GM12878 (cell line): ENCODE data around the gene KCND2. TPM values are rescaled to one million over a fixed set of nuclear protein-coding genes. Genes with fewer than 3 reads are reported as not detected.

ENCODE experiments used
- BCL11A ChIP-seq: IDR thresholded peaks from 2 replicates; pipeline ENCODE4 v1.6.1; 2011; ENCODE audit warnings: low read depth, low read length
- CBX3 ChIP-seq: fragments of 200-600 bp; sonication (generic); IDR thresholded peaks from 2 replicates; pipeline ENCODE4 v1.6.1; 2016; ENCODE audit warnings: low read depth, borderline replicate concordance
- CREB1 ChIP-seq: IDR thresholded peaks from 2 replicates; pipeline ENCODE4 v1.6.1; 2012; ENCODE audit warnings: low read depth, mild to moderate bottlenecking, inconsistent platforms
- DPF2 ChIP-seq: fragments of 450-650 bp; IDR thresholded peaks from 2 replicates; pipeline ENCODE4 v1.6.1; 2017; ENCODE audit warnings: mild to moderate bottlenecking
- FOXM1 ChIP-seq: IDR thresholded peaks from 2 replicates; pipeline ENCODE4 v1.6.1; 2012; ENCODE audit warnings: low read depth, mild to moderate bottlenecking, inconsistent platforms, low read length, moderate library complexity
- GATAD2B ChIP-seq: fragments of 450-650 bp; conservative IDR thresholded peaks from 2 replicates; pipeline ENCODE4 v1.6.1; 2017; ENCODE audit warnings: low read depth, mild to moderate bottlenecking, moderate library complexity
- HCFC1 ChIP-seq: fragments of 150-350 bp; IDR thresholded peaks from 2 replicates; pipeline ENCODE4 v1.6.1; 2014; ENCODE audit warnings: low read length
- HDAC6 ChIP-seq: fragments of 200-600 bp; sonication (generic); IDR thresholded peaks from one replicate; pipeline ENCODE4 v1.8.0; 2017; ENCODE audit warnings: antibody characterized with exemption; ENCODE audit not compliant: unreplicated experiment
- LARP7 ChIP-seq: fragments of 450-650 bp; IDR thresholded peaks from 2 replicates; pipeline ENCODE4 v1.6.1; 2017; ENCODE audit warnings: mild to moderate bottlenecking
- NFIC ChIP-seq: IDR thresholded peaks from 2 replicates; pipeline ENCODE4 v1.6.1; 2012; ENCODE audit warnings: low read depth, mild to moderate bottlenecking, inconsistent platforms, low read length, moderate library complexity
- NFXL1 ChIP-seq: fragments of 450-650 bp; IDR thresholded peaks from 2 replicates; pipeline ENCODE4 v1.6.1; 2017; ENCODE audit warnings: antibody characterized with exemption, mild to moderate bottlenecking, borderline replicate concordance
- SIX5 ChIP-seq: IDR thresholded peaks from 2 replicates; pipeline ENCODE4 v1.6.1; 2011; ENCODE audit warnings: mild to moderate bottlenecking, low read depth, low read length, moderate library complexity; ENCODE audit not compliant: severe bottlenecking
- SPI1 ChIP-seq: IDR thresholded peaks from 2 replicates; pipeline ENCODE4 v1.6.1; 2011; ENCODE audit warnings: low read depth, mild to moderate bottlenecking, low read length, moderate library complexity, borderline replicate concordance; ENCODE audit not compliant: insufficient read depth
- SUPT20H ChIP-seq: IDR thresholded peaks from 2 replicates; pipeline ENCODE4 v1.6.1; 2011; ENCODE audit warnings: low read depth, mild to moderate bottlenecking, low read length, moderate library complexity, borderline replicate concordance; ENCODE audit not compliant: control insufficient read depth
- SUZ12 ChIP-seq: fragments of 200-600 bp; sonication (generic); IDR thresholded peaks from one replicate; pipeline ENCODE4 v1.6.1; 2018; ENCODE audit warnings: antibody characterized with exemption, mild to moderate bottlenecking; ENCODE audit not compliant: unreplicated experiment
- TCF12 ChIP-seq: IDR thresholded peaks from 2 replicates; pipeline ENCODE4 v1.6.1; 2011; ENCODE audit warnings: low read depth, mild to moderate bottlenecking, low read length
- YBX1 ChIP-seq: fragments of 450-650 bp; IDR thresholded peaks from 2 replicates; pipeline ENCODE4 v1.6.1; 2016; ENCODE audit warnings: antibody characterized with exemption
- YY1 ChIP-seq: IDR thresholded peaks from 2 replicates; pipeline ENCODE4 v1.6.1; 2011; ENCODE audit warnings: low read depth, mild to moderate bottlenecking, low read length
- polyA plus RNA-seq, 11 experiments: library from polyadenylated mRNA; depleted of rRNA in 4 of 11; unstranded in 6 of 11; stranded (reverse) in 5 of 11; fragments of >200 nt; fragmentation: Nextera tagmentation in 4 of 11; fragmentation: Illumina TruSeq in 1 of 11; extraction: Ambion mirVana in 4 of 11; extraction: Trizol in 1 of 11; gene quantifications; 1 replicate in 1 of 11; 2 replicates in 10 of 11; pipeline versions ENCODE4 v1.2.1 to v1.2.3, GENCODE V29; 2011 to 2016; ENCODE audit warnings: inconsistent platforms in 2 of 11, missing spikeins in 2 of 11, low read depth in 1 of 11
- total RNA-seq, 4 experiments: library from RNA; depleted of rRNA in 3 of 4; stranded (reverse); fragments of >200 nt in 3 of 4; fragmentation: Illumina TruSeq in 1 of 4; extraction: Trizol in 1 of 4; gene quantifications; 2 replicates each; pipeline versions ENCODE4 v1.2.1 to v1.2.3, GENCODE V29; 2013 to 2021
- TF ChIP-seq, protein P1 (sequence below): IDR thresholded peaks from 2 replicates; pipeline ENCODE4 v1.6.1; 2011; ENCODE audit warnings: mild to moderate bottlenecking, low read depth, low read length, moderate library complexity; ENCODE audit not compliant: insufficient replicate concordance
- TF ChIP-seq, protein P2 (sequence below): IDR thresholded peaks from 2 replicates; pipeline ENCODE4 v1.6.1; 2011; ENCODE audit warnings: borderline replicate concordance, low read depth, mild to moderate bottlenecking, moderate library complexity, low read length; ENCODE audit not compliant: insufficient read depth, poor library complexity, severe bottlenecking
- TF ChIP-seq, protein P3 (sequence below): fragments of 450-650 bp; IDR thresholded peaks from 2 replicates; pipeline ENCODE4 v1.6.1; 2017; ENCODE audit warnings: mild to moderate bottlenecking, moderate library complexity
- TF ChIP-seq, protein P4 (sequence below): fragments of 450-650 bp; formaldehyde crosslinking; IDR thresholded peaks from 2 replicates; pipeline ENCODE4 v1.5.0; 2022; ENCODE audit warnings: mild to moderate bottlenecking, missing genetic modification characterization

Gene KCND2
- total and polyA plus RNA-seq, 10 of the 15 experiments (the other 5 are each of a cell fraction or from before 2014, with no cell fraction given): 3.6 to 22.3 (median 6.3) TPM

DNA sequence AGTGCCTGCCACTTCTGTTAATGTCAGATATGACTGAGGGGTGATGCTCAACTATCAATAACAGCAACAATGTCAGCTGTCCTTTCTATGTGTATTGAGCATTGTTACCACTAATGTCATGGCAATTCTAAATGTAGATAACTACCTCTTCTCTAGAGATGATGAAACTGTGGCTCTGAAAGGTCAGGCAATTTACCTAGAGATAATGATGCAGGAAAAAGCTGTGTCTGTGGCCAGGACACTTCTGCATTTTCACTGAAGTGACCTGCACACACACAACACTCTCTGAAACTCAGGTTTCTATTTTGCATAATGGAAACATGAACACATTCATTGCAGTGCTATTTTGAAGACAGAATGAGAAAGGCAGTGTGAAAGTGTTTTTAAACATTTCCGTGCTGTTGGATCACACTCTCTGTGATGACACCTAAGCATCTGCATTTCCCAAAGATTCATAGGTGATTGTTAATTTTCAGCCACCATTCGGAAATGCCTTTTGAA is 148.2 kb downstream of the KCND2 start (continued):
- TF ChIP-seq, protein P1, sequence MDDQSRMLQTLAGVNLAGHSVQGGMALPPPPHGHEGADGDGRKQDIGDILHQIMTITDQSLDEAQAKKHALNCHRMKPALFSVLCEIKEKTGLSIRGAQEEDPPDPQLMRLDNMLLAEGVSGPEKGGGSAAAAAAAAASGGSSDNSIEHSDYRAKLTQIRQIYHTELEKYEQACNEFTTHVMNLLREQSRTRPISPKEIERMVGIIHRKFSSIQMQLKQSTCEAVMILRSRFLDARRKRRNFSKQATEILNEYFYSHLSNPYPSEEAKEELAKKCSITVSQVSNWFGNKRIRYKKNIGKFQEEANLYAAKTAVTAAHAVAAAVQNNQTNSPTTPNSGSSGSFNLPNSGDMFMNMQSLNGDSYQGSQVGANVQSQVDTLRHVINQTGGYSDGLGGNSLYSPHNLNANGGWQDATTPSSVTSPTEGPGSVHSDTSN: no peak
- TF ChIP-seq SUZ12 (no peak), FOXM1 (peak; percentile 95), SPI1 (peak; percentile 96), NFIC (peak; percentile 91), GATAD2B (0 out of 2 replicates have a peak, but pooled peaks have one; percentile 48), NFXL1 (no peak), CBX3 (no peak), HCFC1 (no peak), SUPT20H (no peak), YY1 (no peak), SIX5 (no peak), BCL11A (peak; percentile 86), HDAC6 (no peak), DPF2 (peak; percentile 72), YBX1 (no peak), TCF12 (no peak), LARP7 (no peak), CREB1 (peak; percentile 81)
- TF ChIP-seq, protein P2, sequence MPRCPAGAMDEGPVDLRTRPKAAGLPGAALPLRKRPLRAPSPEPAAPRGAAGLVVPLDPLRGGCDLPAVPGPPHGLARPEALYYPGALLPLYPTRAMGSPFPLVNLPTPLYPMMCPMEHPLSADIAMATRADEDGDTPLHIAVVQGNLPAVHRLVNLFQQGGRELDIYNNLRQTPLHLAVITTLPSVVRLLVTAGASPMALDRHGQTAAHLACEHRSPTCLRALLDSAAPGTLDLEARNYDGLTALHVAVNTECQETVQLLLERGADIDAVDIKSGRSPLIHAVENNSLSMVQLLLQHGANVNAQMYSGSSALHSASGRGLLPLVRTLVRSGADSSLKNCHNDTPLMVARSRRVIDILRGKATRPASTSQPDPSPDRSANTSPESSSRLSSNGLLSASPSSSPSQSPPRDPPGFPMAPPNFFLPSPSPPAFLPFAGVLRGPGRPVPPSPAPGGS: peak; percentile 47
- TF ChIP-seq, protein P3, sequence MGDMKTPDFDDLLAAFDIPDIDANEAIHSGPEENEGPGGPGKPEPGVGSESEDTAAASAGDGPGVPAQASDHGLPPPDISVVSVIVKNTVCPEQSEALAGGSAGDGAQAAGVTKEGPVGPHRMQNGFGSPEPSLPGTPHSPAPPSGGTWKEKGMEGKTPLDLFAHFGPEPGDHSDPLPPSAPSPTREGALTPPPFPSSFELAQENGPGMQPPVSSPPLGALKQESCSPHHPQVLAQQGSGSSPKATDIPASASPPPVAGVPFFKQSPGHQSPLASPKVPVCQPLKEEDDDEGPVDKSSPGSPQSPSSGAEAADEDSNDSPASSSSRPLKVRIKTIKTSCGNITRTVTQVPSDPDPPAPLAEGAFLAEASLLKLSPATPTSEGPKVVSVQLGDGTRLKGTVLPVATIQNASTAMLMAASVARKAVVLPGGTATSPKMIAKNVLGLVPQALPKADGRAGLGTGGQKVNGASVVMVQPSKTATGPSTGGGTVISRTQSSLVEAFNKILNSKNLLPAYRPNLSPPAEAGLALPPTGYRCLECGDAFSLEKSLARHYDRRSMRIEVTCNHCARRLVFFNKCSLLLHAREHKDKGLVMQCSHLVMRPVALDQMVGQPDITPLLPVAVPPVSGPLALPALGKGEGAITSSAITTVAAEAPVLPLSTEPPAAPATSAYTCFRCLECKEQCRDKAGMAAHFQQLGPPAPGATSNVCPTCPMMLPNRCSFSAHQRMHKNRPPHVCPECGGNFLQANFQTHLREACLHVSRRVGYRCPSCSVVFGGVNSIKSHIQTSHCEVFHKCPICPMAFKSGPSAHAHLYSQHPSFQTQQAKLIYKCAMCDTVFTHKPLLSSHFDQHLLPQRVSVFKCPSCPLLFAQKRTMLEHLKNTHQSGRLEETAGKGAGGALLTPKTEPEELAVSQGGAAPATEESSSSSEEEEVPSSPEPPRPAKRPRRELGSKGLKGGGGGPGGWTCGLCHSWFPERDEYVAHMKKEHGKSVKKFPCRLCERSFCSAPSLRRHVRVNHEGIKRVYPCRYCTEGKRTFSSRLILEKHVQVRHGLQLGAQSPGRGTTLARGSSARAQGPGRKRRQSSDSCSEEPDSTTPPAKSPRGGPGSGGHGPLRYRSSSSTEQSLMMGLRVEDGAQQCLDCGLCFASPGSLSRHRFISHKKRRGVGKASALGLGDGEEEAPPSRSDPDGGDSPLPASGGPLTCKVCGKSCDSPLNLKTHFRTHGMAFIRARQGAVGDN: peak; percentile 38
- TF ChIP-seq, protein P4, sequence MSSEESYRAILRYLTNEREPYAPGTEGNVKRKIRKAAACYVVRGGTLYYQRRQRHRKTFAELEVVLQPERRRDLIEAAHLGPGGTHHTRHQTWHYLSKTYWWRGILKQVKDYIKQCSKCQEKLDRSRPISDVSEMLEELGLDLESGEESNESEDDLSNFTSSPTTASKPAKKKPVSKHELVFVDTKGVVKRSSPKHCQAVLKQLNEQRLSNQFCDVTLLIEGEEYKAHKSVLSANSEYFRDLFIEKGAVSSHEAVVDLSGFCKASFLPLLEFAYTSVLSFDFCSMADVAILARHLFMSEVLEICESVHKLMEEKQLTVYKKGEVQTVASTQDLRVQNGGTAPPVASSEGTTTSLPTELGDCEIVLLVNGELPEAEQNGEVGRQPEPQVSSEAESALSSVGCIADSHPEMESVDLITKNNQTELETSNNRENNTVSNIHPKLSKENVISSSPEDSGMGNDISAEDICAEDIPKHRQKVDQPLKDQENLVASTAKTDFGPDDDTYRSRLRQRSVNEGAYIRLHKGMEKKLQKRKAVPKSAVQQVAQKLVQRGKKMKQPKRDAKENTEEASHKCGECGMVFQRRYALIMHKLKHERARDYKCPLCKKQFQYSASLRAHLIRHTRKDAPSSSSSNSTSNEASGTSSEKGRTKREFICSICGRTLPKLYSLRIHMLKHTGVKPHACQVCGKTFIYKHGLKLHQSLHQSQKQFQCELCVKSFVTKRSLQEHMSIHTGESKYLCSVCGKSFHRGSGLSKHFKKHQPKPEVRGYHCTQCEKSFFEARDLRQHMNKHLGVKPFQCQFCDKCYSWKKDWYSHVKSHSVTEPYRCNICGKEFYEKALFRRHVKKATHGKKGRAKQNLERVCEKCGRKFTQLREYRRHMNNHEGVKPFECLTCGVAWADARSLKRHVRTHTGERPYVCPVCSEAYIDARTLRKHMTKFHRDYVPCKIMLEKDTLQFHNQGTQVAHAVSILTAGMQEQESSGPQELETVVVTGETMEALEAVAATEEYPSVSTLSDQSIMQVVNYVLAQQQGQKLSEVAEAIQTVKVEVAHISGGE (CRISPR knock-in tag): no peak
